Posterior cingulate gyrus (tissue), 11 donors: Measurements from ENCODE around the gene ALOX12.
"Not testable (repeated sequence)": the region's sequence is repeated elsewhere in the genome, so short reads cannot be mapped to it uniquely, and the experiment has no call there.

Experiments
- DNase-seq, 10 donors: peaks; one replicate each; pipeline versions ENCODE4 v3.0.0 to v3.0.0-alpha.2; 2020 to 2021; ENCODE audit warnings: mixed read lengths in 3 of 10
- intact Hi-C: fragments of 100-400 bp; cut with DNase I; formaldehyde crosslinking; loops from one replicate; pipeline ENCODE4 v1.15.1; 2023

ALOX12 gene, protein sequence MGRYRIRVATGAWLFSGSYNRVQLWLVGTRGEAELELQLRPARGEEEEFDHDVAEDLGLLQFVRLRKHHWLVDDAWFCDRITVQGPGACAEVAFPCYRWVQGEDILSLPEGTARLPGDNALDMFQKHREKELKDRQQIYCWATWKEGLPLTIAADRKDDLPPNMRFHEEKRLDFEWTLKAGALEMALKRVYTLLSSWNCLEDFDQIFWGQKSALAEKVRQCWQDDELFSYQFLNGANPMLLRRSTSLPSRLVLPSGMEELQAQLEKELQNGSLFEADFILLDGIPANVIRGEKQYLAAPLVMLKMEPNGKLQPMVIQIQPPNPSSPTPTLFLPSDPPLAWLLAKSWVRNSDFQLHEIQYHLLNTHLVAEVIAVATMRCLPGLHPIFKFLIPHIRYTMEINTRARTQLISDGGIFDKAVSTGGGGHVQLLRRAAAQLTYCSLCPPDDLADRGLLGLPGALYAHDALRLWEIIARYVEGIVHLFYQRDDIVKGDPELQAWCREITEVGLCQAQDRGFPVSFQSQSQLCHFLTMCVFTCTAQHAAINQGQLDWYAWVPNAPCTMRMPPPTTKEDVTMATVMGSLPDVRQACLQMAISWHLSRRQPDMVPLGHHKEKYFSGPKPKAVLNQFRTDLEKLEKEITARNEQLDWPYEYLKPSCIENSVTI

DNA sequence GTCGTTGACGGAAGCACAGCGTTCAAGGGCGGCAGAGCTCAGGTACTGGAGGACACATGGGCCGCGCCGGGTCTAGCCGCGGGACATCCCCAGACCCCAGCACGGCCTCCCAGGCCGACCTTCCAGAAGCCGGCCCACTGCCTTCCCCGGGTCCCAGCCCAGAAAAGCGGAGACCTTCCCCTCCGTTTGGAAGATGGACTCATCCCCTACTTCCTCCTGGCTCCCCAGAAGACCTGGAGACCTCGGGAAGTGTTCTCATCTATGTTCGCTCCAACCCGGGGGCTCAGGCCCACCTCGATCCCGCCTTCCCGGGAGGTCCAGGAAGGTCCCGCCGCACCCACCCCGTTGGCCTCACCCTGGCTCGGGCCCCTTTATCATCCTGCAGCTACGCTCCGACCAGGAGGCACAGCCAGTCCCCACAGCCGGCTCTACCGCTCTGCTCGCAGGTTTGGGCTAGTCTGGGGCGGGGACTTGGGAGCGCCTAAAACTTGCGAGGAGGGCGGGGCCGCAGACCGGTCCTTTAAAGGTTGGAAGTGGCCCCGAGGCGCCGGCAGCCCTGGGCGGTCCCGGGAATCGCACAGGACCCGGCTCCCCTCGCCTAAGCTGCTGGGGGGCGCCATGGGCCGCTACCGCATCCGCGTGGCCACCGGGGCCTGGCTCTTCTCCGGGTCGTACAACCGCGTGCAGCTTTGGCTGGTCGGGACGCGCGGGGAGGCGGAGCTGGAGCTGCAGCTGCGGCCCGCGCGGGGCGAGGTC, at the start of gene ALOX12:
TSS of gene ALOX12 (plus strand) at position 550 of the 756 bp plus-strand sequence. CDS start at position 619, 69 bp downstream.
- no peak for DNase-seq
- intact Hi-C loops = no loop called here

DNA sequence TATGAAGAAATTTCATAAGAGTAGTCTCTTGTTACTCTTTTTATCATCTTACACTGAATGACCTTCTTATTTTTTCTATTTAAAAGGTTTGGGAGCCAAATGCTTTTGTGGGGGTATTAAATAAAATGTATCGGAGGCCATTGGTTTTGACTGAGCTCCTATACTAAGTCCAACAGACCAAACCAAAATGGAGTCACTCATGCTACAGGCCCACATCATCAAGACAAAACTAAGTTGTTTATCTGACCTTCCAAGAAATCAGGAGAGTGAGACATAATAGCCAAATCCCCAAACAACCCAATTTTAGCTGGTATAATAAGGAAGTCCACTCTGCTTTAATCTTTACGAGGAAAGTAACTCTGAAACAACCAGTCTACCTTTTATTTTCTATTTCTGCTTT, 48.1 kb upstream of the ALOX12 start:
- DNase-seq = no peak

DNA sequence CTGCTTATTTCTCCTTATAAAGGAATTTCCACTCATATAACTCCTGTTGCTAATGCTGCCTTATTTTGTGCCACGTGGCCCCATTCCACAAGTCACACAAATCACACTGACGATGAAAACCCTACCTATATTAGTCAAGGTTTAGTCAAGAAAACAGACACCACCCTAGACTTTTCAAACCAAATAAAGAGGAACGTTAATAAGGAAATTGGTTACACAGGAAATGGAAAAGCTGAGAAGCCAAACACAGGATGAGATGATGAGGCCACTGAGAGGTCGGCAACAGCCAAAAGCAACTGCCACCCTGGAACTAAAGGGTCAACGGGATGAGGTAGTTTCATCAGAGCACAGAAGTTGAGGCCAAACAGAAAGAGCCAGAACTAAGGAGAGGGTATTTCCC, 47.3 kb upstream of the ALOX12 start:
- DNase-seq = no peak
- intact Hi-C loops = no loop called here

More for the DNA sequence above, 48.1 kb upstream of the ALOX12 start:
- intact Hi-C loops = no loop called here

DNA sequence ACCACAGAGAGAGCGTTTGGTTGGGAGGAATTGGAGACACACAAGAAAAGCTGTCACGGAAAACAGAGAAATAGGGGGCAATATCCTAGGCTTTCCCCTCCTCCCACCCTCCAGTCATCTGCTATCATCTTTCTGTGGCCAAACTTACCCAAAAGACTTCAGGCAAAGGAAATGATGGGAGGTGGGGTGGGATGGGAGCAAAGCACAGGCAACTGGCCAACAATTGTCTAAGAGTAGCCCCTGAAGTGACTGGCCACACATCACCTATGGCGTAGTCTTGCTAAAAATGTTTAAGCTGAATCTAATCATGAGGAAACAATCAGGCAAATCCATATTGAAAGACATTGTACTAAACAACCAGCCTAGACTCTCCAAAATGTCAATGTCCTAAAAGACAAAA, 46.9 kb upstream of the ALOX12 start:
- DNase-seq = no peak
- intact Hi-C loops = no loop called here

DNA sequence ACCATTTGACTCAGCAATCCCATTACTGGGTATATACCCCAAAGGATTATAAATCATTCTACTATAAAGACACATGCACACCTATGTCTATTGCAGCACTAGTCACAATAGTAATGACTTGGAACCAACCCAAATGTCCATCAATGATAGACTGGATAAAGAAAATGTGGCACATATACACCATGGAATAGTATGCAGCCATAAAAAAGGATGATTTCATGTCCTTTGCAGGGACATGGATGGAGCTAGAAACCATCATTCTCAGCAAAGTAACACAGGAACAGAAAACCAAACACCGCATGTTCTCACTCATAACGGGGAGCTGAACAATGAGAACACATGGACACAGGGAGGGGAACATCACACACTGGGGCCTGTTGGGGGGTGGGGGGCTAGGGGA, 44.9 kb upstream of the ALOX12 start:
- DNase-seq, intact Hi-C loops: not testable (repeated sequence)

- intact Hi-C loops = no loop called here
- DNase-seq = no peak
These were observed 42.2 kb upstream of the ALOX12 start for GRCh38 chr17:6953689-6954088.

GRCh38 chr17:6959700-6960099, 36.1 kb upstream of the ALOX12 start:
- no peak for DNase-seq
- intact Hi-C loops = no loop called here

DNA sequence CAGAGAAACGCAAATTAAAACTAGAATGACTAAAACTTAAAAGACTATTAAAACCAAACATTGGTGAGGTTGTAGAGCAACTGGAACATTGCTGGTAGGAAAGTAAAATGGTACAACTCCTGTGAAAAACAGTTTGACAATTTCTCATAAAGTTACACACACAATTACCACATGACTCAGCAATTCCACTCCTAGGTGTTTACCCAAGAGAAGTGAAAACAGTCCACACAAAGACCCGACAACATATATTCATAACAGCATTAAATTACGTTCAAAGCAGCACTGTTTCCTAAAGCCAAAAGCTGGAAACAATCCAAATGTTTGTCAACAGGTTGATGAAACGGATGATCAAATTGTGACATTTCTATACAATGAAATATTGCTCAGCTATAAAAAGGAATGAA, 26.5 kb upstream of the ALOX12 start:
- intact Hi-C loops = no loop called here
- DNase-seq = no peak

DNA sequence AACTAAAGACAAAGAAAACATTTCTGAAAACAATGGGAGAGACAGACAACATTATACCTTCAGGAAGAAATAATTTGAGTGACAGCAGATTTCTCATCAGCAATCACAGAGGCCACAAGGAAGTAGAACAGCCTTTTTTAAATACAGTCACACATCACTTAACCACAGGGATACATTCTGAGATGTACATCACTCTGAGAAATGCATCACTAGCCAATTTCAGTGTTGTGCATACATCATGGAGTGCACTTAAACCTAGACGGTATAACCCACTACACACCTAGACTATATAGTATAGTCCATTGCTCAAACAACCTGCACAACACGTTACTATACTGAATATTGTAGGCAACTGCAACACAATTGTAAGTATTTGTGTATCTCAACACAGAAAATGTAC, 24.9 kb upstream of the ALOX12 start:
- no peak for DNase-seq
- intact Hi-C loops = no loop called here

DNA sequence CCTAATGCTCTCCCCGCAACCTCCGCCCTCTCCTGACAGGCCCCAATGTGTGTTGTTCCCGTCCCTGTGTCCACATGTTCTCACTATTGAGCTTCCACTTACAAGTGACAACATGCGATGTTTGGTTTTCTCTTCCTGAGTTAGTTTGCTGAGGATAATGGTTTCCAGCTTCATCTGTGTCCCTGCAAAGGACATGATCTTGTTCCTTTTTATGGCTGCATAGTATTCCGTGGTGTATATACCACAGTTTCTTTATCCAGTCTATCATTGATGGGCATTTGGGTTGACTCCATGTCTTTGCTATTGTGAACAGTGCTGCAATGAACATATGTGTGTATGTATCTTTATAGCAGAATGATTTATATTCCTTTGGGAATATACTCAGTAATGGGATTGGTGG, 16.4 kb upstream of the ALOX12 start:
- DNase-seq, intact Hi-C loops: not testable (repeated sequence)

DNA sequence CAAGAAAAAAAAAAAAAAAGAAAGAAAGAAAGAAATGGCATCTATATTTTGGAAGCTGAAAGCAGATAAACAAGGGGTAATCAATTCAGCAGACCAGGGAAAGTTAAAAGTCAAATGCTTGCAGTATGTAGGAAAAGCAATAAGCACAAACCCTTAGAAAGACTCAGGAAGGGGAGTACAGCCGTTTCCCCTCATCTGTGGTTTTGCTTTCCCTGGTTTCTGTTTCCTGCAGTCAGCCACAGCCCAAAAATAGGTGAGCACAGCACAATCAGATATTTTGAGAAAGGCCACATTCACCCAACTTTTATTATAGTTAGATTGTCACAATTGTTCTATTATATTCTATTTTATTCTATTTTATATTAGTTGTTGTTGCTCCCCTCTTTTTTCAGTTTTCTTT, 14.4 kb upstream of the ALOX12 start:
- intact Hi-C loops = no loop called here
- DNase-seq = no peak

GRCh38 chr17:6985266-6985665, 10.6 kb upstream of the ALOX12 start:
- intact Hi-C loops = no loop called here
- no peak for DNase-seq

DNA sequence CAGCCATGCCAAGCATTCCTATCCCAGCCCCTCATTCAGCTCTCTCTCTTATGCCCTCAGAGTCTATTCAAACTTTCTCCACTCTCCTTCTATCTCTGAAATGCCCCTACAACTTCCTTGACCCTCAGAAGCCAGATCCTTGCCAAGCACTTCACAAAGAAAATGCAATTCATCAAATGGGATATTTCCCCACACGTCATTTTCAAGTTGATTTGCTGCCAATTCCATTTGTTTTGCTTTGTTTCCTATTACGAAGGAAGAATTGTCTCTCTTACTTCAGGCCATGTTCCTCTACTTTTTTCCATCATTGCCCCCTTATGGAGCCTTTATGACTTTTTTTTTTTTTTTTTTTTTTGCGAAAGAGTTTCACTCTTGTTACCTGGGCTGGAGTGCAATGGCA, 9.2 kb upstream of the ALOX12 start:
- intact Hi-C loops = no loop called here
- DNase-seq = no peak

DNA sequence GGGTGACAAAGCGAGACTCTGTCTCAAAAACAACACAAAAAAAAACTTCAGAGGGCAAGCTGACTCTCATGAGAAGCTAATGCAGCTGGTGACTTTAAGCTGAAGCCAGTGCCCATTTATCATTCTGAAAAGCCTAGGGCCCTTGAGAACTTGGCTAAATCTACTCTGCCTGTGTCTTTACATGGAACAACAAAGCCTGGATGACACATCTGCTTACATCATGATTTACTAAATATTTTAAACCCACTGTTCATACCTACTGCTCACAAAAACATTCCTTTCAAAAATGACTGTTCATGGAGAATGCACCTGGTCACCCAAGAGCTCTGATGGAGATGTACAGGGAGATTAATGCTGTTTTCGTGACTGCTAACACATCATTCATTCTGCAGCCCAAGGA, 6.1 kb upstream of the ALOX12 start:
- intact Hi-C loops = no loop called here
- no peak for DNase-seq

- intact Hi-C loops, DNase-seq: not testable (repeated sequence)
These were observed 2.2 kb upstream of the ALOX12 start for GRCh38 chr17:6993613-6994056.

GRCh38 chr17:6994118-6994598, 1.7 kb upstream of the ALOX12 start:
- intact Hi-C loops = no loop called here
- DNase-seq = no peak

GRCh38 chr17:6994666-6995256, 1.1 kb upstream of the ALOX12 start:
- intact Hi-C loops = no loop called here
- no peak for DNase-seq

DNA sequence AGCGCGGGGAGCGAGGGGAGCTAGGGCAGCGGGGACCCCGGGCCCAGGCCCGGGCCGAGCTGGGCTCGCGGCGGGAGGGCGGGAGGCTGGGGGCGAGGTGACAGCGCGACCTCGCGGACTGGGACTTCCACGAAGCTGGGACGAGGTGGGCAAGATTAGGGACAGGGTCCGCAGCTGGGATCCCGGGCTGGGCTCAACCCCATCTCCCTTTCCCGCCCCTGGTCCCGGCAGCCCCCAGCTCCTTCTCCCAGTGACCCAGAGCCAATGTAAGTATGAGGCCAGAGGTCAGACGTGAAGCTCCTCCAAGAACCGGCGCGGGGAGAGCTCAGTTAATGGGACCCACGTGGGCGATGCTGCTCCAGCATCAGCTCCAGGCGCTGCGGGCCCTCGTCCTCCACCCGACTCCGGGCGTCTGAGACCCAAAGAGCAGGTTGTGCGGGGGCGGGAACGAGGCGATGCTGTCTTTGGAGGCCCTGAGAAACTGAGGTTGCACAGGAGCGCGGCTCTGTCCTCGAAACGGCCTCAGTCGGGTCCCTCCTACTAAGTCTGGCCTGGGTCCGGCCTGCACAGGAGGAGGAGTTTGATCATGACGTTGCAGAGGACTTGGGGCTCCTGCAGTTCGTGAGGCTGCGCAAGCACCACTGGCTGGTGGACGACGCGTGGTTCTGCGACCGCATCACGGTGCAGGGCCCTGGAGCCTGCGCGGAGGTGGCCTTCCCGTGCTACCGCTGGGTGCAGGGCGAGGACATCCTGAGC, 585 bp downstream of the ALOX12 start:
- intact Hi-C loops = no loop called here
- no peak for DNase-seq

GRCh38 chr17:6997171-6997570, 1.3 kb downstream of the ALOX12 start:
- intact Hi-C loops = no loop called here
- DNase-seq = no peak
